ENCODE data around the gene ACP1.

ACP1 gene

GRCh38 chr2:317501-318424 is 53.0 kb downstream of the ACP1 start:
- no peak for DNase-seq
- no peak for TF ChIP-seq CTCF (IDR thresholded peaks at IDR 0.05; ENCODE audit: low read depth, low read length)
- H3K27me3 ChIP-seq (ENCODE audit: insufficient read depth, low read depth, severe bottlenecking) = no peaks in the 10 kb centered on the region
- H3K36me3 ChIP-seq = no peaks in the 10 kb centered on the region
- no peak overlapping the region for H3K27ac ChIP-seq
- H3K9me3 ChIP-seq (ENCODE audit: severe bottlenecking) = no peaks in the 10 kb centered on the region
- H3K4me3 ChIP-seq (ENCODE audit: low read depth, low read length) = no peak overlapping the region

GRCh38 chr2:319059-319600 is 54.4 kb downstream of the ACP1 start:
- TF ChIP-seq CTCF (IDR thresholded peaks at IDR 0.05; ENCODE audit: low read depth, low read length) = no peak
- no peak overlapping the region for H3K27ac ChIP-seq
- peaks cover 7% of the 10 kb centered on the region for H3K27me3 ChIP-seq (ENCODE audit: insufficient read depth, low read depth, severe bottlenecking)
- no peak for DNase-seq
- no peaks in the 10 kb centered on the region for H3K36me3 ChIP-seq
- H3K4me3 ChIP-seq (ENCODE audit: low read depth, low read length) = no peak overlapping the region
- H3K9me3 ChIP-seq (ENCODE audit: severe bottlenecking) = no peaks in the 10 kb centered on the region

GRCh38 chr2:320561-320960 is 55.8 kb downstream of the ACP1 start:
- Histone ChIP-seq H3K9me3 (ENCODE audit: severe bottlenecking) (no peaks in the 10 kb centered on the region), H3K4me3 (ENCODE audit: low read depth, low read length) (no peak overlapping the region), H3K27ac (no peak overlapping the region), H3K27me3 (ENCODE audit: insufficient read depth, low read depth, severe bottlenecking) (peaks cover 16% of the 10 kb centered on the region), H3K36me3 (no peaks in the 10 kb centered on the region)
- DNase-seq = no peak
- no peak for TF ChIP-seq CTCF (IDR thresholded peaks at IDR 0.05; ENCODE audit: low read depth, low read length)

GRCh38 chr2:322326-322725 is 57.6 kb downstream of the ACP1 start:
- Histone ChIP-seq H3K9me3 (ENCODE audit: severe bottlenecking) (peaks cover under 1% of the 10 kb centered on the region), H3K4me3 (ENCODE audit: low read depth, low read length) (no peak overlapping the region), H3K27ac (no peak overlapping the region), H3K36me3 (no peaks in the 10 kb centered on the region), H3K27me3 (ENCODE audit: insufficient read depth, low read depth, severe bottlenecking) (peaks cover 17% of the 10 kb centered on the region)
- no peak for TF ChIP-seq CTCF (IDR thresholded peaks at IDR 0.05; ENCODE audit: low read depth, low read length)
- no peak for DNase-seq

- H3K36me3 ChIP-seq = no peaks in the 10 kb centered on the region
- H3K4me3 ChIP-seq (ENCODE audit: low read depth, low read length) = no peak overlapping the region
- H3K27ac ChIP-seq = no peak overlapping the region
- no peak for DNase-seq
- H3K27me3 ChIP-seq (ENCODE audit: insufficient read depth, low read depth, severe bottlenecking) = peaks cover 21% of the 10 kb centered on the region
- no peak for TF ChIP-seq CTCF (IDR thresholded peaks at IDR 0.05; ENCODE audit: low read depth, low read length)
- peaks cover 2% of the 10 kb centered on the region for H3K9me3 ChIP-seq (ENCODE audit: severe bottlenecking)
Measured at GRCh38 chr2:323035-323434, 58.3 kb downstream of the ACP1 start.
